HL-60 (cell line): ENCODE results near the gene PLA2R1.

Experiments used
- CTCF ChIP-seq: IDR thresholded peaks from one replicate; pipeline ENCODE4 v1.5.1; 2011; ENCODE audit warnings: low read length, control low read depth, inconsistent platforms; ENCODE audit not compliant: insufficient read depth
- GABPA ChIP-seq: IDR thresholded peaks from 2 replicates; pipeline ENCODE4 v1.6.1; 2012; ENCODE audit warnings: low read depth
- POLR2AphosphoS5 ChIP-seq: IDR thresholded peaks from 2 replicates; pipeline ENCODE4 v1.6.1; 2012; ENCODE audit warnings: low read depth
- SPI1 ChIP-seq: IDR thresholded peaks from 2 replicates; pipeline ENCODE4 v1.6.1; 2012; ENCODE audit warnings: low read depth, mild to moderate bottlenecking, borderline replicate concordance
- TF ChIP-seq, protein P1 (sequence below): IDR thresholded peaks from 2 replicates; pipeline ENCODE4 v1.6.1; 2012; ENCODE audit warnings: low read depth; ENCODE audit not compliant: insufficient replicate concordance

- TF ChIP-seq CTCF (no peak), POLR2AphosphoS5 (no peak), GABPA (no peak), SPI1 (no peak)
- TF ChIP-seq, protein P1, sequence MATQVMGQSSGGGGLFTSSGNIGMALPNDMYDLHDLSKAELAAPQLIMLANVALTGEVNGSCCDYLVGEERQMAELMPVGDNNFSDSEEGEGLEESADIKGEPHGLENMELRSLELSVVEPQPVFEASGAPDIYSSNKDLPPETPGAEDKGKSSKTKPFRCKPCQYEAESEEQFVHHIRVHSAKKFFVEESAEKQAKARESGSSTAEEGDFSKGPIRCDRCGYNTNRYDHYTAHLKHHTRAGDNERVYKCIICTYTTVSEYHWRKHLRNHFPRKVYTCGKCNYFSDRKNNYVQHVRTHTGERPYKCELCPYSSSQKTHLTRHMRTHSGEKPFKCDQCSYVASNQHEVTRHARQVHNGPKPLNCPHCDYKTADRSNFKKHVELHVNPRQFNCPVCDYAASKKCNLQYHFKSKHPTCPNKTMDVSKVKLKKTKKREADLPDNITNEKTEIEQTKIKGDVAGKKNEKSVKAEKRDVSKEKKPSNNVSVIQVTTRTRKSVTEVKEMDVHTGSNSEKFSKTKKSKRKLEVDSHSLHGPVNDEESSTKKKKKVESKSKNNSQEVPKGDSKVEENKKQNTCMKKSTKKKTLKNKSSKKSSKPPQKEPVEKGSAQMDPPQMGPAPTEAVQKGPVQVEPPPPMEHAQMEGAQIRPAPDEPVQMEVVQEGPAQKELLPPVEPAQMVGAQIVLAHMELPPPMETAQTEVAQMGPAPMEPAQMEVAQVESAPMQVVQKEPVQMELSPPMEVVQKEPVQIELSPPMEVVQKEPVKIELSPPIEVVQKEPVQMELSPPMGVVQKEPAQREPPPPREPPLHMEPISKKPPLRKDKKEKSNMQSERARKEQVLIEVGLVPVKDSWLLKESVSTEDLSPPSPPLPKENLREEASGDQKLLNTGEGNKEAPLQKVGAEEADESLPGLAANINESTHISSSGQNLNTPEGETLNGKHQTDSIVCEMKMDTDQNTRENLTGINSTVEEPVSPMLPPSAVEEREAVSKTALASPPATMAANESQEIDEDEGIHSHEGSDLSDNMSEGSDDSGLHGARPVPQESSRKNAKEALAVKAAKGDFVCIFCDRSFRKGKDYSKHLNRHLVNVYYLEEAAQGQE = no peak
These were observed 2.5 kb upstream of the PLA2R1 start for GRCh38 chr2:160064916-160065315.
